NCI-H1436 treated with DMSO at 0.1 percent for 48 hours (cell line): ENCODE measurements around the gene RNU6-9.

ENCODE experiments used
- DNase-seq: peaks from one replicate; lab custom pipeline; 2025; lab: John Stamatoyannopoulos, UW

RNU6-9 gene

DNA sequence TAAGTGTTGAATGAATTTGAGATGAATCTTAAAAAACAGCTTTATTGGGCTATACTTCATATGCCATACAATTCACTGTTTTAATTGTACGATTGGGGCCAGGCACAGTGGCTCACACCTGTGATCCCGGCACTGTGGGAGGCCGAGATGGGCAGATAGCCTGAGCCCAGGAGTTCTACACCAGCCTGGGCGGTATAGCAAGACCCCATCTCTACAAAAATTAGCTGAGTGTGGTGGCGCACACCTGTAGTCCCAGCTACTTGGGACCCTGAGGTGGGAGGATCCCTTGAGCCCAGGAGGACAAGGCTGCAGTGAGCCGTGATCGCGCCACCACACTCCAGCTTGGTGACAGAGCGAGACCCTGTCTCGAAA lies 42.9 kb downstream of the RNU6-9 start:
- DNase-seq: no peak

DNA sequence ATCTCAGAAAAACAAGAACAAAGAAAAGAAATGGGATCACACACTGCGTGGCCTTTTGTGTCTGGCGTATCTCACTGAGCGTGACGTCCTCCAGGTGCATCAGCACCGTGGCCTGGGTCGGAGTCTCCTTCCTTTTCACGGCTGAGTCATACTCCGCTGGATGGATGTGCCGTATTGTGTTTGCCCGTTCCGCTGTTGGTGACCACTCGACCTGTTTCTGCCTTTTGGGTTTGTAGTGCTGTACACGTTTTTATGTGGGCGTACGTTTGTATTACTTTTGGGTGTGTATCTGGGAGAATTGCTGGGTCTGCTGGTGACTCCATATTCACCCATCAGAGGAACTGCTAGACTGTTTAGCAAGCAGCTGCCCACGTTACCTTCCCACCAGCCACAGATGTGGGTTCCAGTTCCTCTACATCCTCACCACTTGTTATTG lies 44.0 kb downstream of the RNU6-9 start:
- no peak for DNase-seq

DNA sequence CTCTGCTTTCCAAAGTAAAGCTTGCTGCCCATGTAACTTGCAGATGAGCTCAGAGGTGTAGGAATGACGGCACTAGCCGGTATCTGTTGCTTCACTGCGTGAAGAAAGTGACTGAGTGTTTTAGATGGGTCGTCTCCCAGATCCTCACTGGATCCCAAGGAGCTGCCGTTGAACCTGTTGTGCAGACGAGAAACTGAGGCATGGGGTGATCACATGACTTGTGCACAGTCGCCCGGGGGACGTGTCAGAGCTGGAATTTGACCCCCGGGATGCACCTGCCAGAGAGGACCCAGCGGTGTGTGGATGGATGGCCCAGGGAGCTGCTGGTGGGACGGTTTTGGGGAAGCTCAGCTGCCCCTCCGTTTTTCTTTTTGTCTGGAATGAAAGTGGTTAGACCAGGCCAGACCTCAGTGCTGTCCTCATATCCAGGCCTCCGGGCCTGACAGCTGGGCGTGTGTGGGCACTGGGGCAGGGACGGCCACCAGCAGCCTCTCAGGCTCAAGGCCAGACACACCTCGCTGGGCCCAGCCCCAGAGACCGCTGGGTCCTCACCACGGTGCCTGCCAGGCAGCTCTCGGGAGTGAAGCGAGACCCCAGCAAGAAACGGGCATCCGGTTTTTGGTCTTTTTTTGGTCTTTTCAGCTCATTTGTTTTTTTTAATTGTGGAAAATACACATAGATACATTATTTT lies 45.1 kb downstream of the RNU6-9 start:
- no peak for DNase-seq

DNA sequence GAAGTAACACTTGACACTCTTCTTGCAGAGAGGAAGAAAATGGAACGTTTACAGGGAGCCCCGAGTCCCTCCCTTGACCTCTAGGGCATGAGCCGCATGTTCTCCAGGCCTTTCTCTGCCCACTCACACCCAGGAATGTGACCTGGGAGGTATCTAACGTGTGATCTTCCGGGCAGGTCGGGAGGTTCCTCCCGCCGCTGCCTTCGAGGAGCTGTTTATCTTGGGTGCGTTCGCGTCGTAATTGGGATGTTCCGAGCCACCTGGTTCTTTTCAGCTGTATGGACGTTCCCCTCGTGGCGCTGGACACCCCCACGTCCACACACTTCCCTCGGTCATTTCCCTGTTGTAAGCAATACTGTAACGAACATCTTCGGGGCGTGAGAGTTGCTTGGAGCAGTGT lies 46.2 kb downstream of the RNU6-9 start:
- no peak for DNase-seq

DNA sequence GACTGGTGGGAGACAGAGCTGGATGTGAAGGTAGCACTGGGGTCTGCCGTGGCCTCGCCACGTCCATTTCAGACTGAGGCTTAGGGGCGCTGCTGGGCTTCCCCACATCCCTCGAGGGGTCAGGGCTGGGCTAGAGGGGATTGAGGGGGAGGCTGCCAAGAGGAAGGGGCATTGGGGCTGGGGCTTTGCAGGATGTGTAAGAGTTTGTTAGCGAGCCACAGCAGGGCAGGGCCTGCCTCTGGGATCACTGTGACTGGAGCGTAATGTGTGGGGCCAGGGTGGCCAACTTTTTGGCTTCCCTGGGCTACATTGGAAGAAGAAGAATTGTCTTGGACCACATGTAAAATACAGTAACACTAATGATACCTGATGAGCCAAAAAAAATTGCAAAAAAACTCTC lies 46.6 kb downstream of the RNU6-9 start:
- no peak for DNase-seq

DNA sequence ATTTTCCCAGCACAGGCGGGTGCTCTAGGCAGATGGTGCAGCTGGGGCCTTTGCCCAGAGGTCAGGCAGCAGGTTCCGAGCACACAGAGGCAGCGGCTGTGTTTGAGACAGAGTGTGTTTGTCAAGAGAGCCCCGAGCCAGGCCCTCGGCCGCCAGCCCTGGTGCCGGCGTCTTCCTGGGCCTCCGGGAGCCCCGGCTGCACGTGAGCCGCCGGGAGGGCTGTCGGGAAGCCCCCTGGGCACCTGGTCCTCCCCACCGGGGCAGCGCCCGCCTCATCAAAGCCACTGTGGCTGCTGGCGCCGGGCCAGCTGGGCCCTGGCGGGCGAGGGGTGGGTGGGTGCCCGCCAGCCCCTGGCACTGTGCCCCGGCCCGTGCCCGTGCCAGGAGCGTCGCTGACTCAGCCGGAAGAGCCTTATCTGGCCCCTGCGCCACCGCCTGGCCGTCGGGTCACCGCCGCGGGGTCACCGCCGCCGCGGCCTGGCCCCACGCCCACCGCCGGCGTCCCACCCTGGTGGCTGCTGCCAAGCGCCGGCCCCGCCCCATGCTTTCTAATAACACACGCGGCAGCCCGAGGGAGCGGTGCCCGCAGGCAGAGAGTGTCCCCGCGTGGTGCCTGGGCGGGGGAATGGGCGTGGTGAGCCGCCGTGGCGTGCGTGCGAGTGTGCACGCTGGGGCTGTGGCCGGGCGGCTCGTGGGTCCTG lies 47.5 kb downstream of the RNU6-9 start:
- DNase-seq: no peak

DNA sequence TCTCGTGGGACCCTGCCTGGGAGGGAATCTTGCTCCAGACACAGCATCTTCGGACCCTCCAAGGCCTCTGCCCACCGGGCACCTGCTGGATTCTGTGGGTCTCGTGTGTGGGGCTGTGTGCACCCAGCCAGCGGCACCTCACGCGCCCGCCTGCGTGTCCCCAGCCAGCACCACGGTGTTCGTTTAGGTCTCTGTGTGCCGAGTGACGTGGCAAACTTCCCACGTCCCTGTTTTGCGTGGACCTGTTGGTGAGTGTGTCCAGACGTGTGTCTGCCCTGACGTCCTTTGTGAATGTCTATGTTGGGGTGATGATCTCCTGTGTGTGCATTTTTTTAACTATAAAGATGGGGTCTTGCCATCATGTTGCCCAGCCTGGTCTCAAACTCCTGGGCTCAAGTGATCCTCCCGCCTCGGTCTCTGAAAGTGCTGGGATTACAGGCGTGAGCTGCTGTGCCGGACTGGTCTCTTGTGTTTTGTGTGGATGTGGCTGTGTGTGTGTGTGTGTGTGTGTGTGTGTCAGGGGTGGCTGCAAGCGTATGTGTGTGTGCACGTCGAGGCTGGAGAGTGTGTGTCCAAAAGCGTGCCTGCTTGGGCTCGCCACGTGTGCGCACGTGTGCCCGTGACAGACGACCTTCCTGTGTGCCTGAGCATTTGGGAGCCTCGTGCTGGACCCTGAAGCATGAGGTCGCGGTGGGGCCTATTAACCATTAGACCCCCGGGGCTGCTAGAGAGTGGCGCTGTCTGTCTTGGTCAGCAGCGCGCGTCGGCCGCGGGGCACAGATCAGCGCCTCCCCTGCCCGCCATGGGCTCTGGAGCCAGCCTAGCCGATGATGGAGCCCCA lies 48.2 kb downstream of the RNU6-9 start:
- no peak for DNase-seq

DNA sequence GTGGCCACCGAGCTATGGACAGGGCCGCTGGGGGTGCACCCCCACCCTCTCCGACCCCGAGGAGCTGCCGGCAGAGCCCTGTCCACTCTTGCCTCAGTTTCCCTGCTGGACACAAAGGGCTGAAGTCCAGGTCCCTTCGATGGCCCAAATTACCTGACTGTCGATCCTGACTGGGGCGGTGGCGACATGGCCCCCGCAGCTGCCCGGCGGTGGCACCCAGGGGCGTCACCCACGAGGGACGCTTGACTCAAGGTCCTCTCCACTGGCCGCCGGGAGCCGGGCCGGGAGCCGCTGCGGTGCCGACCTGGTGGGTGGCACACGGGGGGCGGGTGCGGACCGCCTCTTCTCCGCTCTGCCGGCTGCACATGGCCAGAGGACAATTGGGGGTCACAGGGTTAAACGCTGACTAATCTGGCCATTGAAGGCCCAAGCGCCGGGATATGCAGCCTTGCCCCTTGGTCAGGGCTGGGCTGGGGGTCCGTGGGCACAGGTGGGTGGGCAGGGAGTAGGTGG lies 48.9 kb downstream of the RNU6-9 start:
- no peak for DNase-seq
